Head of caudate nucleus (tissue), 42 donors: ENCODE data around the gene GXYLT2.

Experiments used
- DNase-seq, 42 donors: peaks; one replicate each; pipeline versions ENCODE4 v3.0.0 to v3.0.0-alpha.2; 2020 to 2021; ENCODE audit warnings: mixed read lengths in 7 of 42
- intact Hi-C: fragments of 100-400 bp; cut with DNase I; formaldehyde crosslinking; loops from one replicate; pipeline ENCODE4 v1.15.0; 2022

The GXYLT2 gene

DNA sequence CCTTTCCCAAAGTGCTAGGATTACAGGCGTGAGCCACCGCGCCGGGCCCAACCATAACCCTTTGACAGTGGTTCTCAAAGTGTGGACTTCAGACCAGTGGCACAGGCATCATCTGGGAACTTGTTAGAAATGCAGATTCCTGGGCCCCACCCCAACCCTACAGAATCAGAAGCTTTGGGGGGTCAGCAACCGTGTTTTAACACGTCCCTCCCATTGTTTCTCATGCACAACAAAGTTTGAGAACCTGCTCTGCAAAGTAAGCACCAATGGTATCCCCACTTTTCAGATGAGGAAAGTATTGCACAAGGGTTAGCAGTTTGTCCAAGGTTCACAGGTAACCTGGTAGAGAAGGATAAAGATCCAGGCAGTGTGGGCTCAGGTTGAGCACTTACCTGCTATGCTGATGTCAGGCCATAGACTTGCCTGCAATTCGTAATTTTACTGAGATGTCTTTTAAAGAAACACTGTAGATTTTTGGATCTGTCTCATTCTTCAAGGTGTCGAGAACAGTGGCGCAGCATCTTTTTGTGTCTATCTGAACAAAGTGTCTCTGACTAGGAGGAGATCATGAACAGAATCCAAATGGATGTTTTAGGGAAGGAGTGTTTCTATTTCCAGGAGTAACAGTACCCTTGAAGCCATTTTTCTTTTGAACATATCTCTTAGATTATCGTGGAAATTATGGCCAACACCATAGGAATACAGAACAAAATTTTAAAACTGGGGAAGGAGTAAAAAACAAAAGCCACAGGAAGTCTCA is 2.5 kb downstream of the GXYLT2 start:
- intact Hi-C loops: no loop called here
- DNase-seq: peak in 2 of 42 donors; percentile 32 to 38

DNA sequence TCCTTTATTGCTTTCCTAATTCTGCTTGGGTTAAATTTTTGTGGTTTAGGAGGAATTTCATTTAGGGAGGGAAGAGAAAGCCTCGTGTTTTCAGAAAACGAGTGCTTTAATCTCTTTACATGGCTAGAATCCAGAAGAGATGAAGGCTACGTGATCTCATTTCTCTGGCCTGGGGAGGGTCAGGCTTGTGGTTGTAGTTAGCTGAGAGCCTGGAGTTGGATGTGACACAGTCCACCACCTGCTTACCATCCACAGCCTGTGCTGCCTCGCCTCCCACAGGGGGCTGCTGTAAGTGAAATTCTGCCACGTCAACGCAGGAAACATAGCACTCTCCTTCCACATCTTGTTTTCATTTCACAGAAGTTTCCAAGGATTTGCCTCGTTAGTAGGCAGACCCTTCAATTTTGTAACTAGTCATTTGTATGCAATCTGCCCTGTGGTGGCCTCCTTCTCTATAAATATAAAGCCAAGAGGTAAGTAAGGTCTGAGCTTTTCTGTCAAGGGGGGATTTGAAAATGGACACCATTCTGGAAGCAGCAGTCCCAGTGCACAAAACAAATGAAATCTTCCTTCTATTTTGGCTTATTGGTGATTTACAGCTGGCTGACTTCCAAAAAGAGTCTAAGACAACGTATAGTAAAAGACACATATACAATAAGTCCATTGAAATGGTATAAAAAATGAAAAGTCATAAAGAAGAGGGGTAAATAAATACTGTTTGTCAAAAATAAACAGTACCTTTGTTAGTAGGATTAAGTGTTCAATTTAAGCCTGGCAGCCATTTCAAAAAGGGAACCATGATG is 3.4 kb downstream of the GXYLT2 start:
- peak in 10 of 42 donors; percentile 17 to 60 (median 36) for DNase-seq
- intact Hi-C loops: no loop called here

GRCh38 chr3:72892081-72892775 is 4.4 kb downstream of the GXYLT2 start:
- intact Hi-C loops: no loop called here
- peak in 41 of 42 donors; percentile 26 to 93 (median 76) for DNase-seq

DNA sequence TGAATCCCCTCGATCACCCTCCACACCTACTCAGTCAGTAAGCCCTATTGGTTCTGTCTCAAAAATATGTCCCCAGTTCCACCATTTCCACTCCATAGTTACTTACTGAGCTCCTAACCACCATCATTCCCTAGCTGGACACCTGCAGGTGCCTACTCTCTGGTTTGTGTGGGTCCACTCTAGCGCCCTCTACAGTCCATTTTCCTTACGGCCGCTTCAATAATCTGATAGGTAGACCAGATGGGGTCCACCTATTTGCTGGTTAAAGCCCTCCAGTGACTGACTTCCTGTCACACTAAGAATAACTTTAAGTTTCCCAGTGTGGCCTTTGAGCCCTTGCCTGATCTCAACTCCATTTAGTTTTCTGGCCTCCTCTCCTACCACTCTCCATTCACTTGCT is 5.0 kb downstream of the GXYLT2 start:
- no peak for DNase-seq
- intact Hi-C loops: no loop called here

GRCh38 chr3:72894976-72895552 is 7.2 kb downstream of the GXYLT2 start:
- intact Hi-C loops: no loop called here
- DNase-seq: no peak

DNA sequence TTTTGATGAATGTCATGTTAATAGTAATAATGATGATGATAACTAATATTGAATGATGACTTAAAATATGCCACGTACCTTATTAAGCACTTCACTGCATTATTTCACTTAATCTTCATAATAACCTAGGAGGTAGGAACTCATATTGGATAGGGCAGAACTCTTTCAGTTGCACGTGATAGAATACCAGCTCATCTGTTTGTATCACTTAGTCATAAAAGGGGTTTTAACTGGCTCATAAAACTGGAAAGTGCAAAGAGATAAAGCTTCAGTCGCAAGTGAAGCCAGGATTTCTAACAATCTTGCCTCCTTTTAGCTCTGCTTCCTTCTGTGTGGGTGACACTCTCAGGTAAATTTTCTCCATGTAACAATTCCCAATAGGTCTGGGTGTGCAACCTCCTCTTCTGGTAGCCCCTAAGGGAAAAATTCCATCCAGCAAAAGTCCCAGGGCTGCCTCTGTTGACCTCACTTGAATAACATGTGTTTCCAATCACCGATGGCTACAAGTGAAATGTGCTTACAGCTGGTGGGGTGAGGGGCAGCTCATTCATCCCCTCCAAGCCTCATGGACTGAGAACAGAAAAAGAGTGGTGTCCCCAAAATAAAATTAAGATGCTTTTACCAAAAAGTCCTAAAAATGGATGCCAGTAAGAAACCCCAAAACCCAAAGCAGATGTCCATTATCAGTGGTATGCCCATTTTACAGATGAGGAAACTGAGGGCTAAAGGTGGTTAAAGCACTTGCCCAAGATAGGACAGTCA is 9.3 kb downstream of the GXYLT2 start:
- no peak for DNase-seq
- intact Hi-C loops: no loop called here

DNA sequence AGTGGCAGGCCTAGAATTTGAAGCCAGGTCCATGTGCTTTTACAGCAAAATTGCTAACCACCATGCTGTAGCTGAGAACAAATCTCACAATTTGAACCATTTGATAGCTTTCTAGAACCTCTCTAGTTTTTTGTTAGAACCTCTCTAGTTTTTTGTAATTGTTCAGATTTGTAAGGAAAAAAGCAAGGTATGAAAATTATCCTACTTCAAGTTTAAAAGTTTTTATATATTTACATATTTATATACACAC is 9.8 kb downstream of the GXYLT2 start:
- DNase-seq: no peak
- intact Hi-C loops: no loop called here

DNA sequence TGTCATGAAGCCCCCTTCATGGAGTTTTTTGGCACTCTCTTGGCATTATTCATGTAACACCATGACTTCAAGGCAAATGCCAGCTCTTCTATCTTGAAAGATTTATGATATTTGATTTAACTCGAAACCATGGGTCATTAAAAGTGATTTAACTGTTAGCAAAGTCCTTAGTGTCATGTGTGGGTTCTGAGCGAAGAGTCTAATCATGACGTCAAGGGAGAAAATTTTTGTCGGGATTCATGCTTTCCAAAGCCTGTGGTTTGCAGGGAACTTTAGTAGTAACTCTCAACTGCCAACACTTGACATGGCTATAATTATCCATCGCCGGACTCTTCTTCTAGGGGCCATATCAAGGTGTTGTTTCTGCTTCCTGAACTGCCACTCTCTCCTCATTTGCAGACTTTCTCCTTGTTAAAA is 11.5 kb downstream of the GXYLT2 start:
- intact Hi-C loops: no loop called here
- DNase-seq: peak in 1 of 42 donors; percentile 22

- intact Hi-C loops: no loop called here
- no peak for DNase-seq
These were observed 12.2 kb downstream of the GXYLT2 start for GRCh38 chr3:72900048-72900447.

DNA sequence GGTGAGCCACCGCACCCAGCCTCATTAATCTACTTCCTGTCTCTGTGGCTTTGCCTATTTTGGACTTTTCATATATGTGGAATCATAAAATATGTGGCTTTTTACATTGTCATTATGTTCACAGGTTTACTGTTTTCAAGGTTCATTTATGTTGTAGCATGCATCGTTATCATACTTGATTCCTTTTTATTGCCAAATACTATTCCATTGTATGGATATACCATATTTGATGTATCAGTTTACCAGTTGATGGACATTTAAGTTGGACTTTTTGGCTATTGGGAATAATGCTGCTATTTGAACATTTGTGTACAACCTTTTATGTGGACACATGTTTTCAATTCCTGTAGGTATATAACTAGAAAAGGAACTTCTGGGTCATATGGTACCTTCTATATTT is 14.0 kb downstream of the GXYLT2 start:
- DNase-seq: no peak
- intact Hi-C loops: no loop called here

GRCh38 chr3:72903004-72903403 is 15.2 kb downstream of the GXYLT2 start:
- DNase-seq: no peak
- intact Hi-C loops: no loop called here

- intact Hi-C loops: no loop called here
- no peak for DNase-seq
These were observed 16.3 kb downstream of the GXYLT2 start for GRCh38 chr3:72904163-72904562.

DNA sequence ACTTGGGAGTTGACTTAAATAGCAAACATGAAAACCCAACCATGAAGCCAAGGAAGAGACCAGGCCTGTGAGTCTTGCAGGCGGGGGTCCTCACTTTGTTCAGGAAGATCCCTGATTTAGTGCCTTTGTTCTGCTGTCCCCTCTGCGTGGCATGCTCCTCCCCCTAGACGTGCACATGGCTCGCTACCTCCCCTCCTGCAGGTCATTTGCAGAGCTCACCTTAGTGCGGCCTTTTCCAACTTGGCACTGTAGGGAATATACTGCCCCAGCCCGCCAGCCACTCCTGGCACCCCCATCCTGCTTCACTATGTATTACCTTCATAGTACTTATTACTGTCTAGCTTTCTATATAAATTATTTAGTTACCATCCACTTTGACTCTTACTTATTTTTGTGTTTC is 18.3 kb downstream of the GXYLT2 start:
- intact Hi-C loops: no loop called here
- DNase-seq: peak in 1 of 42 donors; percentile 31

- DNase-seq: peak in 6 of 42 donors; percentile 5 to 51 (median 32)
- intact Hi-C loops: no loop called here
These were observed 19.4 kb downstream of the GXYLT2 start for GRCh38 chr3:72907131-72907711.

GRCh38 chr3:72907731-72908620 is 20.1 kb downstream of the GXYLT2 start:
- DNase-seq: no peak
- intact Hi-C loops: no loop called here

DNA sequence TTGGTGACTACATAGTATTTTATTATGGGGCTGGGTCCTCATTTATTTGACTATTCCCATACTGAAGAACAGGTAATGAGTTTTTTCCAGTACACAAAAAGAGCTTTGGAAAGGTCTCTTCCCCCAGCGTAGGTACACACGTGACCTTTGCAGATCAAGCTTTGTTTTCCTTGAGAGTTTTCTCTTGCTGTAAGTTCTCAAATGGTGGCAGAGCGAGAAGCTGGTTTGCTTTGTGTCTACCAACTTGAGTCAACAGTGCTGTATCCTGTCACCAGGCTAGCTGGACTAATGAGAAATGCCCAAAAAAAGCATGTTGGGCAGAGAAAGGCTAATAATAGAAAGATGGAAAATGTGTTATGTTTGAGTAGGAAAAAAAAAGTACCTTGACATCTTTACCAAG is 21.7 kb downstream of the GXYLT2 start:
- intact Hi-C loops: no loop called here
- DNase-seq: no peak

DNA sequence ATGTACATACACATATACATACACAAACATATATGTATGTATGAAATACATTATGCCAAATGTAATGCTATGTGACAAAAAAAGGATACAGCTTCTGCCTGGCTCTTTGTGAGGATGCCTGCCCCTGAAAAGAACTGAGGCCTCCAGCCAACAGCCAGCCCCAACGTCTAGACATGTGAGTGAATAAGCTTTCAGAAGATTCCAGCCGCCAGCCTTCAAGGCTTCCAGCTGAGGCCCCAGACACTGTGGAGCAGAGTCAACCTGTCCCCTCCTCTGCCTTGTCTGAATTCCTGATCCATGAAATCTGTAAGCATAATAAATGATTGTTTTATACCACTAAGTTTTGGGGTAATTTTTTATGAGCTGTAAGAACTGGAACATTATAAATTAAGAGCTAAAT is 24.7 kb downstream of the GXYLT2 start:
- DNase-seq: no peak
- intact Hi-C loops: no loop called here

DNA sequence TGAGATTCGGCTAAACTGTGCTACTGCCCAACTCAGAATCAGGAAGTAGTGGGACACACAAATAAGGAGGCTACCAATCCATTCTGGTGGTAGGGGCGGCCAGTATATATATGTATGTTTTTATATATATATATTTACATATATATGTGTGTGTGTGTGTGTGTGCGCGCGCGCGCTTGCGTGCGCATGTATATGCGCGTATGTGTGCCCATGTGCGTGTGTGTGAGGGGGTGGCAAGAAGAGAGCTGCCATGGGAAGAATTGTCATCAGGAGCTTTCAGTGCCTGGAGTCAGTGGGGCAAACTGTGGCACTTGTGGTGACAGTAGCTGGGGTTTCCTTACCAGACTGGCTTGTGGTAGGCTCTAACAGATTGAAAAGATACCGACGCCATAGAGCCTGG is 26.5 kb downstream of the GXYLT2 start:
- DNase-seq: no peak
- intact Hi-C loops: no loop called here
